ENCODE measurements around the gene CCDC88C.
A peak's percentile ranks its signal among the peaks of the same experiment; 100 is the strongest.

Gene CCDC88C

DNA sequence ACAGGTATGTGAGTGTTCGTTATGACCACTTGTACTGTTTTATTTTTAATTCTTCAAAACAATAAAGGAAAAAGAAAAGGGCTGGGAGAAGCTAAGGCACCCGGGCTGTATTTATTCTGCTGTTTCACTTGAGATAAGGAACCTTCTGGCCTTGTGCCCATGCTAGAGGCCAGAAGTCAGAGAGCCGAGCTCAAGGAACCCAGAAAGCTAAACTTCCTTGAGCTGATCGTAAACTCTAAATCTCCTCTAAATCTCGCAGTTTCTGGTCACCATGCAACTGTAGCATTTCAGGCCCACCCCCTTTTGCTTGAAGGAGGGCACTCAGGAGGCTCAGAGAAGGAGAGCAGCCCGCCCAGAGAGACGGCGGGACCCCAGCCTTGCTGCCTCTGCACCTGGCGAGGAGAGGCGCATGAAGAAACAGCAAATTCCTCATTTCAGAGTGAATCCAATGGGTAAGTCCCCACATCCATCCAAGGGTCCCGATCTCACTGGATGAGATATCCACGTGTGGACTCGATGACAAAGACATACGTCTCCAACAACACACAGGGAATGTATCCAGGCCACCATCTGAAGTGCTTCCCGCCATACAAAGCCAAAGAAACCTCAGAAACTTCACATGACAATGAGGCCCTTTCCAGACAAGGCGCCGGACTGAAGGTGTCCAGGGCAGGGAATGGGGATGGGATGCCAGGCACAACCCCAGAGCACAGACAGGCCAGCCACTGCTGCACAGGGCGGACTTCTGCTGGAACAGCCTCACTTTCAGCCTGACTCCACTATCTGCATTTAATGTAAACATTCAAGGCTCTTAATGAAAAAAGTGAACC is 14.6 kb downstream of the CCDC88C start:
- H3K4me3 ChIP-seq (ENCODE audit: control insufficient read depth, low read depth, low read length): no peak overlapping the region
- DNase-seq (ENCODE audit: low read depth): no peak
- TF ChIP-seq, protein P1, sequence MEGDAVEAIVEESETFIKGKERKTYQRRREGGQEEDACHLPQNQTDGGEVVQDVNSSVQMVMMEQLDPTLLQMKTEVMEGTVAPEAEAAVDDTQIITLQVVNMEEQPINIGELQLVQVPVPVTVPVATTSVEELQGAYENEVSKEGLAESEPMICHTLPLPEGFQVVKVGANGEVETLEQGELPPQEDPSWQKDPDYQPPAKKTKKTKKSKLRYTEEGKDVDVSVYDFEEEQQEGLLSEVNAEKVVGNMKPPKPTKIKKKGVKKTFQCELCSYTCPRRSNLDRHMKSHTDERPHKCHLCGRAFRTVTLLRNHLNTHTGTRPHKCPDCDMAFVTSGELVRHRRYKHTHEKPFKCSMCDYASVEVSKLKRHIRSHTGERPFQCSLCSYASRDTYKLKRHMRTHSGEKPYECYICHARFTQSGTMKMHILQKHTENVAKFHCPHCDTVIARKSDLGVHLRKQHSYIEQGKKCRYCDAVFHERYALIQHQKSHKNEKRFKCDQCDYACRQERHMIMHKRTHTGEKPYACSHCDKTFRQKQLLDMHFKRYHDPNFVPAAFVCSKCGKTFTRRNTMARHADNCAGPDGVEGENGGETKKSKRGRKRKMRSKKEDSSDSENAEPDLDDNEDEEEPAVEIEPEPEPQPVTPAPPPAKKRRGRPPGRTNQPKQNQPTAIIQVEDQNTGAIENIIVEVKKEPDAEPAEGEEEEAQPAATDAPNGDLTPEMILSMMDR (conservative IDR thresholded peaks at IDR 0.05; ENCODE audit: control insufficient read depth, insufficient read depth, low read depth, low read length): no peak

DNA sequence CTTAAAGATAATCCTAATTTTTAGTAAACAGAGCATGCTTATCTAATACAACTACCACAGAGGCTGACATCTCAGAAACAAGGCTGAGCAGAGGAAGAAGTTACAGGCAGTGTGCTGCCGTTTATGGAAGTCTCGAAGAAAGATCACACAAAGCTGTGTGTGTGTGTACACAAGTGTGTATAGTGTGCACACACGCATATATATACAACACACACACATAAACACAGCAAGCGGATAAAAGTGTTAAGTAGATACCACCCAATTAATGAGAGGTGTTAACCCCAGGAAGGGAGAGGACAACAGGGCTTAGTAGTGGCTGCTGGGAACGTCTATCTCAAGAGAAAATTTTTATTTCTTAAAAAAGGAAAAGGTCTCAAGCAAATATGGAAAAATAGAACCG is 15.3 kb downstream of the CCDC88C start:
- DNase-seq (ENCODE audit: low read depth): no peak

DNA sequence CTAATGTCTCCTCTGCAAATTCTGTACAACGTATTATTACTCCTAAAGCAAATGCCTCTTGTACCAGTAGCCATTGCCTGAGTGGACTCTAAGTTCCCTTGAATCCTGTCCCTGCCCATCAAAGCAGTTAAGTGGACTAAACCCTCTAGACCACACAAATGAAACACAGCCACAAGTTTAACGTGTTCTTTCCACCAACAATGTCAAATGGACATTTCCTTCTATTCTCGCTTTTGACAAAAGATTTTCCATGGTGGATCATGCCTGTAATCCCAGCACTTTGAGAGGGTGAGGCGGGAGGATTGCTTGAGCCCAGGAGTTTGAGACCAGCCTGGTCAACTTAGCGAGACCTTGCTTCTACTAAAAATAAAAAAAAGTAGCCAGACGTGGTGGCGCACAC is 15.9 kb downstream of the CCDC88C start:
- no peak for DNase-seq (ENCODE audit: low read depth)
- H3K4me3 ChIP-seq (ENCODE audit: control insufficient read depth, low read depth, low read length): no peak overlapping the region
- TF ChIP-seq, protein P1 (conservative IDR thresholded peaks at IDR 0.05; ENCODE audit: control insufficient read depth, insufficient read depth, low read depth, low read length): no peak

More for the DNA sequence above, 15.3 kb downstream of the CCDC88C start:
- H3K4me3 ChIP-seq (ENCODE audit: control insufficient read depth, low read depth, low read length): no peak overlapping the region
- TF ChIP-seq, protein P1 (conservative IDR thresholded peaks at IDR 0.05; ENCODE audit: control insufficient read depth, insufficient read depth, low read depth, low read length): no peak

DNA sequence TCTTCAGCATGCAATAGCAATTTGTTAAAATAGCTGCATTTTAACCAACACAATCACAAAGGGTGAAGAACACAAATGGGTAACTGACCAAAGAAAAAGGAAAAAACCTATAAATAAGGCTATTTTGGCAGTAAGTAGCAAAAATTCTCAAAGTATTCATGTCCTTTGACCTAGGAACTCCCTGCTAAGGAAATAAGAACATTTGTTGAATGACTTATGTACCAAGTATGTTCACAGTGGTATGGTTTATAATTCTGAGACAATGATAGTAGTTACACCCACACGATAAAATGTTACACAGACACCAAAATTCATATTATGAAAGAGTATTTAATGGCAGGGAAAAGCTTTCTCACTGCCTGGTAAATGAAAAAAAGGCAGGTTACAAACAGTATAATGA is 16.9 kb downstream of the CCDC88C start:
- no peak overlapping the region for H3K4me3 ChIP-seq (ENCODE audit: control insufficient read depth, low read depth, low read length)
- TF ChIP-seq, protein P1 (conservative IDR thresholded peaks at IDR 0.05; ENCODE audit: control insufficient read depth, insufficient read depth, low read depth, low read length): no peak
- peak; percentile 23 for DNase-seq (ENCODE audit: low read depth)

DNA sequence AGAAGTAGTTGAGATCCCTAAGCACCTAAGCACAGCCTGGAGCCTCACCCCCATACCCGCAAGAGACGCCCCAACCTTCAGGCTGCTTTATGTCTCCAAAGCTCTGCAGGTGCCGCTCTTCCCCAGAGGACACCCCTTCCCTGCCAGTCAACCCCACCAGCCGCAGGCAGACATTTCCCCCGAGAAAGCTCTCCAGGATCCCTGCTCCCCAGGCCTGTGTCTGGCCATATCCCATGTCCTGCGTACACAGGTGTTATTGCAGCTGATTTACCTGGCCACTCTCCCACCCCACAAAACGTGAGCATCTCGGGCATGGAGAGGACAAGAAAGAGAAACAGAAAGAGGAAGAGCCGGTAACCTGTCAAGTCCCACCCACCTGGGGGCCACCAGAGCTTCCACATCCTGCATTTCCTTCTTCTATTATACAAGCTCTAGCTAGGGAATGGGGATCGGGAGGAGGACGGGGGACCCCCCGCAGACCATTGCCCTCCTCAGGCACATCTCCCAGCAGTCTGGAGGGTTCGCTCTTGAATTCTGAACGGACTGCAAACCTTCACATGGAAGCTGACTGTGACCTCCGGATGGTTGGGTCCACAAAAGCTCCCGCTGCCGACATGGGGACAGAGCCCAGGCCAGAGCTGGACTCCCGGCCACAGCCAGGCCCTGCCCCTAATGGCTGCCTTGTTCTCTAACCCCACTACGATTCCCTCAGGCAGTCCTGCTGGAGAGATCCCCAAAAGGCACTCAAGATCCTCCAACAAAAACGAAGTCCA is 17.6 kb downstream of the CCDC88C start:
- DNase-seq (ENCODE audit: low read depth): no peak
- TF ChIP-seq, protein P1 (conservative IDR thresholded peaks at IDR 0.05; ENCODE audit: control insufficient read depth, insufficient read depth, low read depth, low read length): no peak
- H3K4me3 ChIP-seq (ENCODE audit: control insufficient read depth, low read depth, low read length): no peak overlapping the region

DNA sequence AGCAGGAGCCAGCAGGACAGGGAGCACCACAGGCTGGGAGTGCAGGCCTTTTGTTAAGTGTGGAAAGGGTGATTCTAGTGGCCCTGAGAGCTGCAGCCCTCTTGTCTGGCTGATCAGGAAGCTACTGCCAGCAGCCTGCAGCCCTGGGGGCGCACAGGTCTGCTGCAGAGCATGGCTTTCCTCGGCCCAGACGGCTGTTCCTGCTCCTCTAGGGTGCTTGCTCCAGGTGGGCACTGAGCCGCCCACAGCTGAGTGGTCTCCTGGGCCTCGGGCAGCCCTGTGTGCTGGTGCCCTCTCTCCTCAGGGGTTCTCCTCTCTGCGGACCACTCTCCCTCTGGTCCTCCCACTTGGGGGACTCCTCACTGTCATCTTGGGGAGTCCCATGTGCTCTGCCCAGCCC is 18.9 kb downstream of the CCDC88C start:
- no peak for DNase-seq (ENCODE audit: low read depth)
- H3K4me3 ChIP-seq (ENCODE audit: control insufficient read depth, low read depth, low read length): no peak overlapping the region
- TF ChIP-seq, protein P1 (conservative IDR thresholded peaks at IDR 0.05; ENCODE audit: control insufficient read depth, insufficient read depth, low read depth, low read length): no peak
